Measurements from ENCODE around the gene GUCY1B1.

GRCh38 chr4:155832664-155833063, 73.8 kb downstream of the GUCY1B1 start:
- TF ChIP-seq EZH2 (IDR thresholded peaks at IDR 0.05; ENCODE audit: insufficient read depth, low read length) (no peak), CTCF (IDR thresholded peaks at IDR 0.05; ENCODE audit: insufficient read depth, low read depth, low read length) (no peak)

All from astrocyte (in vitro differentiated cells and primary cell).